Stimulated activated CD4-positive, alpha-beta T cell treated with anti-CD3 and anti-CD28 coated beads, Interleukin-1b, Interleukin-23, amount 100 ng/mL, for 4 hours (primary cell): ENCODE results near the gene ASAP2.

ENCODE experiments used
- DNase-seq, 2 donors: peaks; one replicate each; pipeline ENCODE4 v3.0.0-alpha.2; 2020; ENCODE audit warnings: low read depth in 2 of 2

ASAP2 gene

GRCh38 chr2:9346885-9347284 lies 140.3 kb downstream of the ASAP2 start:
- DNase-seq, result no peak

GRCh38 chr2:9347411-9347881 lies 140.8 kb downstream of the ASAP2 start:
- no peak for DNase-seq

- DNase-seq, result no peak
Measured at GRCh38 chr2:9354318-9354717, 147.7 kb downstream of the ASAP2 start.

GRCh38 chr2:9355270-9355669 lies 148.7 kb downstream of the ASAP2 start:
- DNase-seq, result no peak

- DNase-seq, result no peak
Measured at GRCh38 chr2:9355716-9356115, 149.1 kb downstream of the ASAP2 start.

GRCh38 chr2:9356261-9356660 lies 149.6 kb downstream of the ASAP2 start:
- DNase-seq, result no peak

- DNase-seq, result no peak
Measured at GRCh38 chr2:9358846-9359245, 152.2 kb downstream of the ASAP2 start.

GRCh38 chr2:9359463-9359862 lies 152.9 kb downstream of the ASAP2 start:
- no peak for DNase-seq

- DNase-seq, result no peak
Measured at GRCh38 chr2:9360110-9360509, 153.5 kb downstream of the ASAP2 start.

GRCh38 chr2:9360701-9361100 lies 154.1 kb downstream of the ASAP2 start:
- DNase-seq, result no peak

- DNase-seq, result no peak
Measured at GRCh38 chr2:9364373-9364772, 157.8 kb downstream of the ASAP2 start.

- DNase-seq, result no peak
Measured at GRCh38 chr2:9364791-9365497, 158.3 kb downstream of the ASAP2 start.

GRCh38 chr2:9365498-9366019 lies 158.9 kb downstream of the ASAP2 start:
- no peak for DNase-seq

- DNase-seq, result no peak
Measured at GRCh38 chr2:9366026-9366425, 159.4 kb downstream of the ASAP2 start.

- DNase-seq, result no peak
Measured at GRCh38 chr2:9370746-9371145, 164.1 kb downstream of the ASAP2 start.

GRCh38 chr2:9373047-9373446 lies 166.4 kb downstream of the ASAP2 start:
- DNase-seq, result no peak

- no peak for DNase-seq
Measured at GRCh38 chr2:9373476-9373875, 166.9 kb downstream of the ASAP2 start.

GRCh38 chr2:9374071-9374730 lies 167.6 kb downstream of the ASAP2 start:
- no peak for DNase-seq

GRCh38 chr2:9375857-9376428 lies 169.3 kb downstream of the ASAP2 start:
- no peak for DNase-seq

GRCh38 chr2:9377461-9378097 lies 171.0 kb downstream of the ASAP2 start:
- no peak for DNase-seq

GRCh38 chr2:9378433-9379390 lies 172.1 kb downstream of the ASAP2 start:
- no peak for DNase-seq
